WI38 (cell line): ENCODE data around the gene ARHGAP9.

Experiments used
- H3K4me3 ChIP-seq: 2 replicates; pipeline ENCODE4 v1.5.1; 2011; ENCODE audit warnings: low read depth, mild to moderate bottlenecking, control low read depth, low read length
- TF ChIP-seq, protein P1 (sequence below): IDR thresholded peaks from 2 replicates; pipeline ENCODE4 v1.5.1; 2012; ENCODE audit warnings: low read depth, mild to moderate bottlenecking, control low read depth, low read length

The ARHGAP9 gene

DNA sequence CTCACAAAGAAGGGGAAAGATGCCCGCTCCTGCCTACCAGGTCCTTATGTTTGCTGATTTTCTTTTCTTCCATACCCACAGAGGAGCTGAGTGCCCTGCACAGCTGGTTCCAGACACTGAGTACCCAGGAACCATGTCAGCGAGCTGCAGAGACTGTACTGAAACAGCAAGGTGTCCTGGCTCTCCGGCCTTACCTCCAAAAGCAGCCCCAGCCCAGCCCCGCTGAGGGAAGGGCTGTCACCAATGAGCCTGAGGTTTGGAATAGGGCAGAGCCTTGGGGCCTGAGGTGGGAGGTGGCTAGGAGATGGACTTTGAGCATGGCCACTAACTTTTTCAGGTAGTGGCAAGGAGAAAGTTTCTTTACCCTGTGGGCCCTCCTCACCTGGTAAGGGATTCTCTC is 10.5 kb upstream of the ARHGAP9 start:
- H3K4me3 ChIP-seq: no peak overlapping the region
- TF ChIP-seq, protein P1, sequence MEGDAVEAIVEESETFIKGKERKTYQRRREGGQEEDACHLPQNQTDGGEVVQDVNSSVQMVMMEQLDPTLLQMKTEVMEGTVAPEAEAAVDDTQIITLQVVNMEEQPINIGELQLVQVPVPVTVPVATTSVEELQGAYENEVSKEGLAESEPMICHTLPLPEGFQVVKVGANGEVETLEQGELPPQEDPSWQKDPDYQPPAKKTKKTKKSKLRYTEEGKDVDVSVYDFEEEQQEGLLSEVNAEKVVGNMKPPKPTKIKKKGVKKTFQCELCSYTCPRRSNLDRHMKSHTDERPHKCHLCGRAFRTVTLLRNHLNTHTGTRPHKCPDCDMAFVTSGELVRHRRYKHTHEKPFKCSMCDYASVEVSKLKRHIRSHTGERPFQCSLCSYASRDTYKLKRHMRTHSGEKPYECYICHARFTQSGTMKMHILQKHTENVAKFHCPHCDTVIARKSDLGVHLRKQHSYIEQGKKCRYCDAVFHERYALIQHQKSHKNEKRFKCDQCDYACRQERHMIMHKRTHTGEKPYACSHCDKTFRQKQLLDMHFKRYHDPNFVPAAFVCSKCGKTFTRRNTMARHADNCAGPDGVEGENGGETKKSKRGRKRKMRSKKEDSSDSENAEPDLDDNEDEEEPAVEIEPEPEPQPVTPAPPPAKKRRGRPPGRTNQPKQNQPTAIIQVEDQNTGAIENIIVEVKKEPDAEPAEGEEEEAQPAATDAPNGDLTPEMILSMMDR: no peak

DNA sequence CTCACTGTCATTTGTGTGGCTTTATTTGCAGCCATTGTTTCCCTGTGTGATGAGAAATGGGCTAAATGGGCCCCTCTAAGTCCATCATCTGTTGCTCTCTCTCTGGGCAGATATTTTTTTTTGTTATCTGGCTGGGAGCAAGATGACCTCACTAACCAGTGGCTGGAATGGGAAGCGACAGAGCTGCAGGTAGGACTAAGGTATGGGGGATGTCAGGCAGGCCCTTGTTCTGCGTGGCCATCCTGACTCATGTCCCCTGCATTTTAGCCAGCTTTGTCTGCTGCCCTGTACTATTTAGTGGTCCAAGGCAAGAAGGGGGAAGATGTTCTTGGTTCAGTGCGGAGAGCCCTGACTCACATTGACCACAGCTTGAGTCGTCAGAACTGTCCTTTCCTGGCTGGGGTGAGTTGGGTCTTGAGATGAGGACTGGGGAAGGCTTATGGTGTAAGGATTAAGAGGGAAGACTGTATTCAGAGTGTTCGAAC is 9.5 kb upstream of the ARHGAP9 start:
- TF ChIP-seq, protein P1: no peak
- H3K4me3 ChIP-seq: peak overlapping the region; percentile 99

DNA sequence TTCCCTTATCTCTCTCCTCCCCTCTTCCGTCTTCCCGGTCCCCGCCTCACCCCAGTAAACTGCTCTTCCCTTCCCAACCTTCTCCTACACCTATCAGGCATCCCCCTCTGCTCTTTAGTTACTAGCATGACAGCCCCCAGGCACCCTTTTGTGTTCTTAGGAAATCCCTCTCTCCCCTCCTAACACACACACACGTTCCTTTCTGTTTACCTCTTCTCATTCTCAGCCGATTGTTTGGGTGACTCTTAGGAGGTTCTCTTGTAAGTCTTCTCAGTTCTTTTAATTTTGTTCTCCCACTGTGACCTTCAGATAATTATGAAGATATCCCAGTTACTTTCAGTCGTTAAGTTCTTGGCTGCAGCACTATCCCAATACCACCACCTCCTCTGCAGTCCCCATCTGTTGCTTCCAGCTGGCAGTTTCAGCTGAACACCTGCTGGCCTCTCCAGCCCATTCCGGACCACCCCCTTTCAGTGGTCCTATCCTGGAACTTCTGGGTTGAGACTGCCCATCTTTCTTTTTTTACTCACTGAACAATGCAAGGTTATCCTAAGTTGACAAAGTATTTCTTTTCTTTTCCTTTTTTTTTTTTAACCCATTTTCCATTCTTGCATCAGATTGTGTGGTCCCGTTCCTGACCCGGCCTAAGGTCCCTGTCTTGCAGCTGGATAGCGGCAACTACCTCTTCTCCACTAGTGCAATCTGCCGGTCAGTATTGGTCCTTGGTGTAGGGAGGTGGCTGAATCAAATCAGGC is 8.9 kb upstream of the ARHGAP9 start:
- TF ChIP-seq, protein P1: no peak
- H3K4me3 ChIP-seq: peak overlapping the region; percentile 99

DNA sequence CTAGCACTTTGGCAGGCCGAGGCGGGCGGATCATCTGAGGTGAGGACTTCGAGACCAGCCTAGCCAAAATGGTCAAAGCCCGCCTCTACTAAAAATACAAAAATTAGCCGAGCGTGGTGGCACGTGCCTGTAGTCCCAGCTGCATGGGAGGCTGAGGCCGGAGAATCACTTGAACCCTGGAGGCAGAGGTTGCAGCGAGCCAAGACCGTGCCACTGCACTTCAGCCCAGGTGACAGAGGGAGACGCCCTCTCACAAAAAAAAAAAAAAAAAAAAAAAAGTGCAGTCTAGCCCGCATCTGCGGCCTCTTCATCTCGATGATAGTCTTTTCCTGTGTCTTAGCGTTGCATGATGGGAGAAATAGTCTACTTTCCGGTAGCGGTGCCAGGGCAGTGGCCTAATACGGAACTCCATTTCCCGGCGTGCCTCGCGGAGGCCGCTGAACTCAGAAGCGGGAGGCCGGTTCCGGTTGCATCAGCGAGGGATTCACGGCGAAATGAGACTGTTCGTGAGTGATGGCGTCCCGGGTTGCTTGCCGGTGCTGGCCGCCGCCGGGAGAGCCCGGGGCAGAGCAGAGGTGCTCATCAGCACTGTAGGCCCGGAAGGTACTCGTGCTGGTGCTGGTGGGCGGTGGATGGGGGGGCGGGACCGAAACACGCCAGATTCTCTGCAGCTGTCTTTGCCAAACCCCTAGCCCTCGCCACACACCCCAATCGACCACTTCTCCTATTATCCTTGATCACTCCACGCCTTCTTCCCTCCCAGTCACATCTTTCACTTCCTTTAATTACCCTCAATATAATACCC is 8.1 kb upstream of the ARHGAP9 start, which contains the start of gene MARS1:
Gene MARS1 (plus strand): TSS at position 472 of the 805 bp plus-strand sequence. CDS start 23 bp downstream, at position 495.
- peak within 1 kb of the TSS; percentile 99 for H3K4me3 ChIP-seq
- TF ChIP-seq, protein P1: no peak

DNA sequence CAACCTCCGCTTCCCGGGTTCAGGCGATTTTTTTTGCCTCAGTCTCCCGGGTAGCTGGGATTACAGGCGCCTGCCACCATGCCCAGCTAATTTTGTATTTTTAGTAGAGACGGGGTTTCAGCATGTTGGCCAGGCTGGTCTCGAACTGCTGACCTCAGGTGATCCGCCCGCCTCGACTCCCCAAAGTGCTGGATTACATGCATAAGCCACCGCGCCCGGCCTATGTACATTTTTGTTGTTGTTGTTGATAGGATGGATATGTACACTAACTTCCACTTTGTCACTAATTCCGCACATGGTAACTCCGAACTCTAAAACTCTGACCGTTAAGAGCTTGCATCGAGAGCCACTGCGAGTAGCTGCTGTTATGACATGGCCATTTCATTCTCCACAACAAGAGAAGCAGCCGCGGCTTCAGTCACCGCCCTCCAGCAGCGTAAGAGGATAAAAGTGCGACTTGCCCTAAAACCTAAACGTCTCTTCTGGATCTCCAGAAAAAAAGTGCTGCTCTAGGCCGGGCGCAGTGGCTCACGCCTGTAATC is 7.5 kb upstream of the ARHGAP9 start:
- TF ChIP-seq, protein P1: no peak
- peak overlapping the region; percentile 99; the same call in 1 of the 2 replicates for H3K4me3 ChIP-seq

DNA sequence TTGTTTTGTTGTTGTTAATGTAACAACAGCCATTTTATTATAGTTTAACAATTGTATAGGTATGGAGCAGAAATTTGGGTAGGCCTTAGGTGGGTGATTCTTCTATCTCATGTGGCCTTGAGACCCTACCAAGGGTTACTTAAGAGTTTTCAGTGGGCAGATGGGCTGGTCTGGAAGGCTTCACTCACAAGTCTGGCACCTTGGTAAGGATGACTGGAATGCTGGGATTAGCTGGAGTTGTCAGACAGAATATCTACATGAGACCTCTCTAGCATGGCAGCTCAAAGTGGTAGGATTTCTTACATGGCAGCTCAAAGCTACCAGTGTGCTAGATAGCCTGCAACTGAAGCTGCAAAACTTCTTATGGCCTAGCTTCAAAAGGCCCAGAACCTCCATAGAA is 6.0 kb upstream of the ARHGAP9 start:
- TF ChIP-seq, protein P1: no peak
- no peak overlapping the region for H3K4me3 ChIP-seq

DNA sequence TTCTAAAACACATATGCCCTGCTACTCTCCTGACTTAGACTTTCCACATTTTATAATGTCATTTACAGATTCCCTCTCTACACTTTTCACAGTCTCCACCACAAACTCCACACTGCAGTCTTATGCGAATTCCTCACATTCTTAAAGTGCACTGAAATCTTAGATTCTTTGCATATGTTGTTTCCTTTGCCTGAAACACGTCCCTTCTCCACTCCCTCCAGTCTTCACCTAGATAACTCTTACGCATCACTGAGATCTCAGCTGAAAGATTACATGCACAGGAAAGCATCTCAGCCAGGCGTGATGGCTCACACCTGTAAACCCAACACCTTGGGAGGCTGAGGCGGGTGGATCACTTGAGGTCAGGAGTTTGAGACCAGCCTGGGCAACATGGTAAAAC is 3.8 kb upstream of the ARHGAP9 start:
- TF ChIP-seq, protein P1: no peak

More for the DNA sequence above, 3.8 kb upstream of the ARHGAP9 start:
- no peak overlapping the region for H3K4me3 ChIP-seq
